Measurements from ENCODE around the gene GABBR2. TPM values are rescaled to one million over a fixed set of nuclear protein-coding genes. Genes with fewer than 3 reads are reported as not detected.

Gene GABBR2
- polyA plus RNA-seq, 4 donors, result 0.09 to 1.4 (median 0.71) TPM; not detected in 1

GRCh38 chr9:98533866-98534265 lies 174.9 kb downstream of the GABBR2 start:
- FAIRE-seq, result no peak

GRCh38 chr9:98533132-98533531 lies 175.6 kb downstream of the GABBR2 start:
- H3K4me3 ChIP-seq (ENCODE audit: low read depth in 1 of 3, low read length in 3 of 3), result no peak overlapping the region
- no peak for DNase-seq
- H3K36me3 ChIP-seq (ENCODE audit: control insufficient read depth in 3 of 3, insufficient read depth in 2 of 3, low read depth in 1 of 3, low read length in 3 of 3), result no peaks in the 10 kb centered on the region
- peaks cover 0 to 4% of the 10 kb centered on the region in 2 donors for H3K9me3 ChIP-seq (ENCODE audit: control insufficient read depth in 2 of 2, insufficient read depth in 1 of 2, low read depth in 1 of 2, low read length in 1 of 2)
- H3K27ac ChIP-seq (ENCODE audit: low read depth in 1 of 3, low read length in 2 of 3), result no peak overlapping the region
- H3K4me1 ChIP-seq (ENCODE audit: control insufficient read depth in 3 of 3, insufficient read depth in 2 of 3, low read depth in 1 of 3, low read length in 2 of 3), result no peaks in the 10 kb centered on the region
- 49 to 62% (median 49%) methylated on average over 4 of the region's 4 CpGs for WGBS, 3 donors
- no peak for FAIRE-seq
- no peaks in the 10 kb centered on the region for H3K27me3 ChIP-seq (ENCODE audit: control insufficient read depth in 3 of 3, insufficient read depth in 3 of 3, low read length in 3 of 3)

More at GRCh38 chr9:98533866-98534265, 174.9 kb downstream of the GABBR2 start:
- Histone ChIP-seq H3K4me3 (ENCODE audit: low read depth in 1 of 3, low read length in 3 of 3) (no peak overlapping the region), H3K4me1 (ENCODE audit: control insufficient read depth in 3 of 3, insufficient read depth in 2 of 3, low read depth in 1 of 3, low read length in 2 of 3) (no peaks in the 10 kb centered on the region), H3K27ac (ENCODE audit: low read depth in 1 of 3, low read length in 2 of 3) (no peak overlapping the region), H3K9me3 (ENCODE audit: control insufficient read depth in 2 of 2, insufficient read depth in 1 of 2, low read depth in 1 of 2, low read length in 1 of 2) (peaks cover 0 to 4% of the 10 kb centered on the region in 2 donors), H3K27me3 (ENCODE audit: control insufficient read depth in 3 of 3, insufficient read depth in 3 of 3, low read length in 3 of 3) (no peaks in the 10 kb centered on the region), H3K36me3 (ENCODE audit: control insufficient read depth in 3 of 3, insufficient read depth in 2 of 3, low read depth in 1 of 3, low read length in 3 of 3) (no peaks in the 10 kb centered on the region)
- no peak for DNase-seq
- WGBS, 3 donors, result 64 to 69% (median 69%) methylated on average over 4 of the region's 4 CpGs

GRCh38 chr9:98532574-98532973 lies 176.2 kb downstream of the GABBR2 start:
- Histone ChIP-seq H3K27me3 (ENCODE audit: control insufficient read depth in 3 of 3, insufficient read depth in 3 of 3, low read length in 3 of 3) (no peaks in the 10 kb centered on the region), H3K4me1 (ENCODE audit: control insufficient read depth in 3 of 3, insufficient read depth in 2 of 3, low read depth in 1 of 3, low read length in 2 of 3) (no peaks in the 10 kb centered on the region), H3K27ac (ENCODE audit: low read depth in 1 of 3, low read length in 2 of 3) (no peak overlapping the region), H3K9me3 (ENCODE audit: control insufficient read depth in 2 of 2, insufficient read depth in 1 of 2, low read depth in 1 of 2, low read length in 1 of 2) (peaks cover 0 to 4% of the 10 kb centered on the region in 2 donors), H3K4me3 (ENCODE audit: low read depth in 1 of 3, low read length in 3 of 3) (no peak overlapping the region), H3K36me3 (ENCODE audit: control insufficient read depth in 3 of 3, insufficient read depth in 2 of 3, low read depth in 1 of 3, low read length in 3 of 3) (no peaks in the 10 kb centered on the region)
- FAIRE-seq, result no peak
- no peak for DNase-seq
- 64 to 77% (median 71%) methylated on average over 3 of the region's 3 CpGs for WGBS, 3 donors

GRCh38 chr9:98532147-98532546 lies 176.6 kb downstream of the GABBR2 start:
- H3K9me3 ChIP-seq (ENCODE audit: control insufficient read depth in 2 of 2, insufficient read depth in 1 of 2, low read depth in 1 of 2, low read length in 1 of 2), result peaks cover 0 to 3% of the 10 kb centered on the region in 2 donors
- no peak for FAIRE-seq
- no peak overlapping the region for H3K4me3 ChIP-seq (ENCODE audit: low read depth in 1 of 3, low read length in 3 of 3)
- WGBS, 3 donors, result 24 to 59% (median 40%) methylated on average over 4 of the region's 4 CpGs
- H3K27me3 ChIP-seq (ENCODE audit: control insufficient read depth in 3 of 3, insufficient read depth in 3 of 3, low read length in 3 of 3), result no peaks in the 10 kb centered on the region
- H3K27ac ChIP-seq (ENCODE audit: low read depth in 1 of 3, low read length in 2 of 3), result no peak overlapping the region
- no peaks in the 10 kb centered on the region for H3K4me1 ChIP-seq (ENCODE audit: control insufficient read depth in 3 of 3, insufficient read depth in 2 of 3, low read depth in 1 of 3, low read length in 2 of 3)
- no peak for DNase-seq
- H3K36me3 ChIP-seq (ENCODE audit: control insufficient read depth in 3 of 3, insufficient read depth in 2 of 3, low read depth in 1 of 3, low read length in 3 of 3), result no peaks in the 10 kb centered on the region

- Histone ChIP-seq H3K9me3 (ENCODE audit: control insufficient read depth in 2 of 2, insufficient read depth in 1 of 2, low read depth in 1 of 2, low read length in 1 of 2) (no peaks in the 10 kb centered on the region), H3K4me3 (ENCODE audit: low read depth in 1 of 3, low read length in 3 of 3) (no peak overlapping the region), H3K27me3 (ENCODE audit: control insufficient read depth in 3 of 3, insufficient read depth in 3 of 3, low read length in 3 of 3) (no peaks in the 10 kb centered on the region), H3K4me1 (ENCODE audit: control insufficient read depth in 3 of 3, insufficient read depth in 2 of 3, low read depth in 1 of 3, low read length in 2 of 3) (no peaks in the 10 kb centered on the region), H3K27ac (ENCODE audit: low read depth in 1 of 3, low read length in 2 of 3) (no peak overlapping the region), H3K36me3 (ENCODE audit: control insufficient read depth in 3 of 3, insufficient read depth in 2 of 3, low read depth in 1 of 3, low read length in 3 of 3) (no peaks in the 10 kb centered on the region)
- WGBS, 3 donors, result 69 to 82% (median 76%) methylated on average over 6 of the region's 6 CpGs
- FAIRE-seq, result no peak
- no peak for DNase-seq
Measured at GRCh38 chr9:98530806-98531386, 177.8 kb downstream of the GABBR2 start.

- Histone ChIP-seq H3K27ac (ENCODE audit: low read depth in 1 of 3, low read length in 2 of 3) (no peak overlapping the region), H3K4me3 (ENCODE audit: low read depth in 1 of 3, low read length in 3 of 3) (no peak overlapping the region), H3K4me1 (ENCODE audit: control insufficient read depth in 3 of 3, insufficient read depth in 2 of 3, low read depth in 1 of 3, low read length in 2 of 3) (no peaks in the 10 kb centered on the region), H3K27me3 (ENCODE audit: control insufficient read depth in 3 of 3, insufficient read depth in 3 of 3, low read length in 3 of 3) (no peaks in the 10 kb centered on the region), H3K36me3 (ENCODE audit: control insufficient read depth in 3 of 3, insufficient read depth in 2 of 3, low read depth in 1 of 3, low read length in 3 of 3) (no peaks in the 10 kb centered on the region), H3K9me3 (ENCODE audit: control insufficient read depth in 2 of 2, insufficient read depth in 1 of 2, low read depth in 1 of 2, low read length in 1 of 2) (no peaks in the 10 kb centered on the region)
- no peak for DNase-seq
- FAIRE-seq, result no peak
- 63 to 74% (median 68%) methylated on average over 8 of the region's 8 CpGs for WGBS, 3 donors
Measured at GRCh38 chr9:98530275-98530674, 178.5 kb downstream of the GABBR2 start.

GRCh38 chr9:98529841-98530240 lies 178.9 kb downstream of the GABBR2 start:
- H3K4me1 ChIP-seq (ENCODE audit: control insufficient read depth in 3 of 3, insufficient read depth in 2 of 3, low read depth in 1 of 3, low read length in 2 of 3), result no peaks in the 10 kb centered on the region
- FAIRE-seq, result no peak
- H3K4me3 ChIP-seq (ENCODE audit: low read depth in 1 of 3, low read length in 3 of 3), result no peak overlapping the region
- no peaks in the 10 kb centered on the region for H3K9me3 ChIP-seq (ENCODE audit: control insufficient read depth in 2 of 2, insufficient read depth in 1 of 2, low read depth in 1 of 2, low read length in 1 of 2)
- H3K36me3 ChIP-seq (ENCODE audit: control insufficient read depth in 3 of 3, insufficient read depth in 2 of 3, low read depth in 1 of 3, low read length in 3 of 3), result no peaks in the 10 kb centered on the region
- no peaks in the 10 kb centered on the region for H3K27me3 ChIP-seq (ENCODE audit: control insufficient read depth in 3 of 3, insufficient read depth in 3 of 3, low read length in 3 of 3)
- DNase-seq, result no peak
- H3K27ac ChIP-seq (ENCODE audit: low read depth in 1 of 3, low read length in 2 of 3), result no peak overlapping the region
- WGBS, 3 donors, result 79 to 88% (median 83%) methylated on average over 7 of the region's 7 CpGs

- H3K4me1 ChIP-seq (ENCODE audit: control insufficient read depth in 3 of 3, insufficient read depth in 2 of 3, low read depth in 1 of 3, low read length in 2 of 3), result no peaks in the 10 kb centered on the region
- no peak for FAIRE-seq
- no peaks in the 10 kb centered on the region for H3K9me3 ChIP-seq (ENCODE audit: control insufficient read depth in 2 of 2, insufficient read depth in 1 of 2, low read depth in 1 of 2, low read length in 1 of 2)
- 45 to 54% (median 52%) methylated on average over 5 of the region's 5 CpGs for WGBS, 3 donors
- no peaks in the 10 kb centered on the region for H3K36me3 ChIP-seq (ENCODE audit: control insufficient read depth in 3 of 3, insufficient read depth in 2 of 3, low read depth in 1 of 3, low read length in 3 of 3)
- peak; percentile 6 to 30 for DNase-seq
- H3K27me3 ChIP-seq (ENCODE audit: control insufficient read depth in 3 of 3, insufficient read depth in 3 of 3, low read length in 3 of 3), result peaks cover 0 to 3% (median 2%) of the 10 kb centered on the region in 3 donors
- no peak overlapping the region for H3K27ac ChIP-seq (ENCODE audit: low read depth in 1 of 3, low read length in 2 of 3)
- H3K4me3 ChIP-seq (ENCODE audit: low read depth in 1 of 3, low read length in 3 of 3), result no peak overlapping the region
Measured at GRCh38 chr9:98523231-98523901, 185.4 kb downstream of the GABBR2 start.

- Histone ChIP-seq H3K4me1 (ENCODE audit: control insufficient read depth in 3 of 3, insufficient read depth in 2 of 3, low read depth in 1 of 3, low read length in 2 of 3) (no peaks in the 10 kb centered on the region), H3K4me3 (ENCODE audit: low read depth in 1 of 3, low read length in 3 of 3) (no peak overlapping the region), H3K36me3 (ENCODE audit: control insufficient read depth in 3 of 3, insufficient read depth in 2 of 3, low read depth in 1 of 3, low read length in 3 of 3) (no peaks in the 10 kb centered on the region), H3K27me3 (ENCODE audit: control insufficient read depth in 3 of 3, insufficient read depth in 3 of 3, low read length in 3 of 3) (peaks cover 0 to 3% (median 2%) of the 10 kb centered on the region in 3 donors), H3K27ac (ENCODE audit: low read depth in 1 of 3, low read length in 2 of 3) (no peak overlapping the region), H3K9me3 (ENCODE audit: control insufficient read depth in 2 of 2, insufficient read depth in 1 of 2, low read depth in 1 of 2, low read length in 1 of 2) (no peaks in the 10 kb centered on the region)
- FAIRE-seq, result no peak
- no peak for DNase-seq
Measured at GRCh38 chr9:98522487-98522886, 186.2 kb downstream of the GABBR2 start.
